Peyer's patch (tissue), 4 donors: ENCODE results near the gene PIP4K2C. TPM values are rescaled to one million over a fixed set of nuclear protein-coding genes. Genes with fewer than 3 reads are reported as not detected.

ENCODE experiments used
- DNase-seq, 3 donors: peaks; one replicate each; pipeline ENCODE4 v3.0.0-alpha.2; 2017 to 2019
- H3K27ac ChIP-seq, 4 donors: fragments of 200-600 bp; sonication (generic); one replicate each; pipeline ENCODE4 v1.5.1; 2016 to 2019
- H3K27me3 ChIP-seq, 2 donors: fragments of 200-600 bp; sonication (generic); one replicate each; pipeline ENCODE4 v1.5.1; 2019
- H3K36me3 ChIP-seq, 3 donors: fragments of 200-600 bp; sonication (generic); one replicate each; pipeline ENCODE4 v1.5.1; 2016 to 2019
- H3K4me1 ChIP-seq, 4 donors: fragments of 200-600 bp; sonication (generic); one replicate each; pipeline ENCODE4 v1.5.1; 2016 to 2019
- H3K4me3 ChIP-seq, 4 donors: fragments of 200-600 bp; sonication (generic); 1 replicate in 3 of 4; 2 replicates in 1 of 4; pipeline ENCODE4 v1.5.1; 2016 to 2019; ENCODE audit warnings: mild to moderate bottlenecking in 1 of 4
- H3K9me3 ChIP-seq, 4 donors: fragments of 200-600 bp; sonication (generic); one replicate each; pipeline ENCODE4 v1.5.1; 2016 to 2019; ENCODE audit warnings: mild to moderate bottlenecking in 1 of 4
- CTCF ChIP-seq, 6 experiments: fragments of 450-650 bp in 4 of 6; fragments of 200-600 bp in 2 of 6; sonication (generic) in 1 of 6; IDR thresholded peaks; one replicate each; pipeline ENCODE4 v1.5.1; 2017 to 2019; ENCODE audit warnings: antibody characterized with exemption in 6 of 6, mild to moderate bottlenecking in 3 of 6, moderate library complexity in 1 of 6
- POLR2A ChIP-seq, 2 donors: fragments of 450-650 bp; IDR thresholded peaks; one replicate each; pipeline ENCODE4 v1.5.1; 2017; ENCODE audit warnings: antibody characterized with exemption in 2 of 2, mild to moderate bottlenecking in 2 of 2, moderate library complexity in 2 of 2
- total RNA-seq, 4 donors: library from RNA; depleted of rRNA; stranded (reverse); fragments of >200 nt; gene quantifications; one replicate each; pipeline ENCODE4 v1.1.0, GENCODE V29; 2016

PIP4K2C gene
- total RNA-seq, 4 donors from 2014 or later, result 9.1 to 52.6 (median 37.9) TPM

GRCh38 chr12:57612711-57613426, 21.9 kb downstream of the PIP4K2C start:
- TF ChIP-seq CTCF (IDR thresholded peaks at IDR 0.05), result no peak
- no peak for TF ChIP-seq POLR2A (IDR thresholded peaks at IDR 0.05)
- H3K9me3 ChIP-seq, result no peaks in the 10 kb centered on the region
- no peak overlapping the region for H3K4me3 ChIP-seq
- no peaks in the 10 kb centered on the region for H3K27me3 ChIP-seq
- H3K4me1 ChIP-seq, result peaks cover 0 to 15% (median 11%) of the 10 kb centered on the region in 4 donors
- H3K27ac ChIP-seq, result no peak overlapping the region
- no peak for DNase-seq
- no peaks in the 10 kb centered on the region for H3K36me3 ChIP-seq

GRCh38 chr12:57613427-57614109, 22.6 kb downstream of the PIP4K2C start:
- no peaks in the 10 kb centered on the region for H3K36me3 ChIP-seq
- no peak overlapping the region for H3K4me3 ChIP-seq
- DNase-seq, result no peak
- TF ChIP-seq CTCF (IDR thresholded peaks at IDR 0.05) (no peak), POLR2A (IDR thresholded peaks at IDR 0.05) (no peak)
- peaks cover 0 to 15% (median 11%) of the 10 kb centered on the region in 4 donors for H3K4me1 ChIP-seq
- H3K9me3 ChIP-seq, result no peaks in the 10 kb centered on the region
- H3K27ac ChIP-seq, result no peak overlapping the region
- no peaks in the 10 kb centered on the region for H3K27me3 ChIP-seq

- Histone ChIP-seq H3K27me3 (peaks cover 0 to 4% of the 10 kb centered on the region in 2 donors), H3K36me3 (no peaks in the 10 kb centered on the region), H3K9me3 (no peaks in the 10 kb centered on the region), H3K4me3 (no peak overlapping the region), H3K4me1 (peaks cover 0 to 17% (median 12%) of the 10 kb centered on the region in 4 donors), H3K27ac (no peak overlapping the region)
- DNase-seq, result peak in 2 of 3 donors; percentile 64 to 73
- no peak for TF ChIP-seq POLR2A (IDR thresholded peaks at IDR 0.05)
- no peak for TF ChIP-seq CTCF (IDR thresholded peaks at IDR 0.05)
These were observed 23.4 kb downstream of the PIP4K2C start for GRCh38 chr12:57614178-57614947.

GRCh38 chr12:57614948-57615500, 24.0 kb downstream of the PIP4K2C start:
- TF ChIP-seq POLR2A (IDR thresholded peaks at IDR 0.05), result no peak
- TF ChIP-seq CTCF (IDR thresholded peaks at IDR 0.05), result no peak
- DNase-seq, result no peak
- H3K9me3 ChIP-seq, result no peaks in the 10 kb centered on the region
- peaks cover 0 to 23% (median 14%) of the 10 kb centered on the region in 4 donors for H3K4me1 ChIP-seq
- no peak overlapping the region for H3K4me3 ChIP-seq
- peaks cover 0 to 10% of the 10 kb centered on the region in 2 donors for H3K27me3 ChIP-seq
- H3K27ac ChIP-seq, result no peak overlapping the region
- H3K36me3 ChIP-seq, result no peaks in the 10 kb centered on the region

GRCh38 chr12:57615637-57616036, 24.6 kb downstream of the PIP4K2C start:
- H3K27ac ChIP-seq, result no peak overlapping the region
- H3K36me3 ChIP-seq, result no peaks in the 10 kb centered on the region
- H3K4me1 ChIP-seq, result peaks cover 0 to 21% (median 15%) of the 10 kb centered on the region in 4 donors
- peaks cover 0 to 16% of the 10 kb centered on the region in 2 donors for H3K27me3 ChIP-seq
- no peak for TF ChIP-seq CTCF (IDR thresholded peaks at IDR 0.05)
- no peak overlapping the region for H3K4me3 ChIP-seq
- DNase-seq, result no peak
- no peaks in the 10 kb centered on the region for H3K9me3 ChIP-seq
